Measurements from ENCODE around the gene DAB2IP. TPM values are rescaled to one million over a fixed set of nuclear protein-coding genes. Genes with fewer than 3 reads are reported as not detected.

DAB2IP gene
- total RNA-seq, 2 donors from 2014 or later: 51.6 to 83.2 TPM

DNA sequence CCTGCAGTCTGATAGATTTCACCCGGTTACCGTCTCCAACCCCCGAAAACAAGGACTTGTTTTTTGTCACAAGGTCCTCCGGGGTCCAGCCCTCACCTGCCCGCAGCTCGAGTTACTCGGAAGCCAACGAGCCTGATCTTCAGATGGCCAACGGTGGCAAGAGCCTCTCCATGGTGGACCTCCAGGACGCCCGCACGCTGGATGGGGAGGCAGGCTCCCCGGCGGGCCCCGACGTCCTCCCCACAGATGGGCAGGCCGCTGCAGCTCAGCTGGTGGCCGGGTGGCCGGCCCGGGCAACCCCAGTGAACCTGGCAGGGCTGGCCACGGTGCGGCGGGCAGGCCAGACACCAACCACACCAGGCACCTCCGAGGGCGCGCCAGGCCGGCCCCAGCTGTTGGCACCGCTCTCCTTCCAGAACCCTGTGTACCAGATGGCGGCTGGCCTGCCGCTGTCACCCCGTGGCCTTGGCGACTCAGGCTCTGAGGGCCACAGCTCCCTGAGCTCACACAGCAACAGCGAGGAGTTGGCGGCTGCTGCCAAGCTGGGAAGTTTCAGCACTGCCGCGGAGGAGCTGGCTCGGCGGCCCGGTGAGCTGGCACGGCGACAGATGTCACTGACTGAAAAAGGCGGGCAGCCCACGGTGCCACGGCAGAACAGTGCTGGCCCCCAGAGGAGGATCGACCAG is 121.3 kb downstream of the DAB2IP start:
- WGBS: 87% methylated on average over 20 of the region's 45 CpGs
- Histone ChIP-seq H3K4me1 (replicated peaks) (no peaks in the 10 kb centered on the region), H3K9me3 (no peaks in the 10 kb centered on the region), H3K27ac (no peak overlapping the region), H3K36me3 (peaks cover 0 to 15% of the 10 kb centered on the region in 2 donors), H3K27me3 (replicated peaks; ENCODE audit: insufficient read depth) (no peaks in the 10 kb centered on the region), H3K4me3 (no peak overlapping the region)
- TF ChIP-seq POLR2A (IDR thresholded peaks at IDR 0.05): no peak
- no peak for TF ChIP-seq POLR2AphosphoS5 (IDR thresholded peaks at IDR 0.05)
- TF ChIP-seq, protein P1, sequence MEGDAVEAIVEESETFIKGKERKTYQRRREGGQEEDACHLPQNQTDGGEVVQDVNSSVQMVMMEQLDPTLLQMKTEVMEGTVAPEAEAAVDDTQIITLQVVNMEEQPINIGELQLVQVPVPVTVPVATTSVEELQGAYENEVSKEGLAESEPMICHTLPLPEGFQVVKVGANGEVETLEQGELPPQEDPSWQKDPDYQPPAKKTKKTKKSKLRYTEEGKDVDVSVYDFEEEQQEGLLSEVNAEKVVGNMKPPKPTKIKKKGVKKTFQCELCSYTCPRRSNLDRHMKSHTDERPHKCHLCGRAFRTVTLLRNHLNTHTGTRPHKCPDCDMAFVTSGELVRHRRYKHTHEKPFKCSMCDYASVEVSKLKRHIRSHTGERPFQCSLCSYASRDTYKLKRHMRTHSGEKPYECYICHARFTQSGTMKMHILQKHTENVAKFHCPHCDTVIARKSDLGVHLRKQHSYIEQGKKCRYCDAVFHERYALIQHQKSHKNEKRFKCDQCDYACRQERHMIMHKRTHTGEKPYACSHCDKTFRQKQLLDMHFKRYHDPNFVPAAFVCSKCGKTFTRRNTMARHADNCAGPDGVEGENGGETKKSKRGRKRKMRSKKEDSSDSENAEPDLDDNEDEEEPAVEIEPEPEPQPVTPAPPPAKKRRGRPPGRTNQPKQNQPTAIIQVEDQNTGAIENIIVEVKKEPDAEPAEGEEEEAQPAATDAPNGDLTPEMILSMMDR (IDR thresholded peaks at IDR 0.05): no peak
- DNase-seq (ENCODE audit: low spot score): no peak
- intact Hi-C loops (cut with DNase I): no loop called here

GRCh38 chr9:121773286-121773953 is 122.0 kb downstream of the DAB2IP start:
- no peaks in the 10 kb centered on the region for H3K9me3 ChIP-seq
- TF ChIP-seq, protein P1 (IDR thresholded peaks at IDR 0.05): no peak
- TF ChIP-seq POLR2A (IDR thresholded peaks at IDR 0.05): no peak
- no peak for TF ChIP-seq POLR2AphosphoS5 (IDR thresholded peaks at IDR 0.05)
- H3K4me1 ChIP-seq (replicated peaks): no peaks in the 10 kb centered on the region
- no peak for DNase-seq (ENCODE audit: low spot score)
- no peak overlapping the region for H3K27ac ChIP-seq
- 88% methylated on average over 13 of the region's 18 CpGs for WGBS
- intact Hi-C loops (cut with DNase I): no loop called here
- H3K36me3 ChIP-seq: peaks cover 0 to 15% of the 10 kb centered on the region in 2 donors
- H3K4me3 ChIP-seq: no peak overlapping the region
- H3K27me3 ChIP-seq (replicated peaks; ENCODE audit: insufficient read depth): no peaks in the 10 kb centered on the region

GRCh38 chr9:121773954-121774714 is 122.7 kb downstream of the DAB2IP start:
- no peaks in the 10 kb centered on the region for H3K4me1 ChIP-seq (replicated peaks)
- intact Hi-C loops (cut with DNase I): no loop called here
- no peaks in the 10 kb centered on the region for H3K9me3 ChIP-seq
- no peak for DNase-seq (ENCODE audit: low spot score)
- H3K27me3 ChIP-seq (replicated peaks; ENCODE audit: insufficient read depth): no peaks in the 10 kb centered on the region
- TF ChIP-seq POLR2AphosphoS5 (IDR thresholded peaks at IDR 0.05) (no peak), POLR2A (IDR thresholded peaks at IDR 0.05) (no peak)
- TF ChIP-seq, protein P1 (IDR thresholded peaks at IDR 0.05): no peak
- WGBS: 87% methylated on average over 19 of the region's 19 CpGs
- no peak overlapping the region for H3K4me3 ChIP-seq
- no peak overlapping the region for H3K27ac ChIP-seq
- peaks cover 0 to 15% of the 10 kb centered on the region in 2 donors for H3K36me3 ChIP-seq

DNA sequence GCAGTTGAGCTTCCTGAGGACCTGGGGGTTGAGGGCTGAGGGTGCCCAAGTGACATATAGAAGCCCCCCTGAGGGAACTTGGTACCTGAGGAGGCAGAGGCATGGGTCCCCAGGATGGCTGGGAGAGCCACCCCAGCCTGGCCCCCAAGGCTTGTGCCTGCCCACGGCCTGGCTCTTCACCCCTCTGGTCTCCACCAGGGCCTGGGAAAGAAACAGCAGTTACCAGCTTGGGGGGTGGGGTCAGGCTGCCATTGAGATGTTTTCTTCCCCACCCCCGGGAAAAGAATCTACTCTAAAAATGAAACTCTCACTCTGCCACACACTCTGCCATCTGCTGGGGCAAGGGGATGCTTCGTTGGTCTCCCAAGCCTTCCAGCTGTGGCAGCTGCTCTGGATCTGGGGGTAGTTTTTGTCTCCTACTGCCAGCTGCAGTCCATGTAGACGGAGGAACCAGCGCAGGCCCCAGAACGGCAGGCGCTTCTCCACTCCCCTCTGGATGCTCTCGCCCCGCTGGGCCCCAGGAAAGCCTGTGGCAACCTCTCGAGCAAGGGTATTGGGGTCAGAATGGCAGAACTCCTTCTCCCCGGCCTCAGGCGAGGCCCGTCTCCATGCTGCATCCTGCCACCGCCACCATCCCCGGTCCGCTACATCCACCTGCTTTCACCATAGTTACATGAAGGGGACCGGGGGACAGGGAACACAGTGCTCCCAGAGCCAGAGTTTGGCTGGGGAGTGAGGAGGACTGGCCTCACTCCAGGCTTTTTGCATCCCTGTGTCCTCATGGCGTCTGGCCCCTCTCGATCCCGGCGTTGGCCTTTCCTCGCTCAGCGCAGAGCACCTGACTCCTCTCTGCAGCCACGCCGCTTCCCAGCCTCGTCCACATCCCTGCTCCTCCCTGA is 123.5 kb downstream of the DAB2IP start:
- Histone ChIP-seq H3K27ac (no peak overlapping the region), H3K4me3 (no peak overlapping the region), H3K4me1 (replicated peaks) (no peaks in the 10 kb centered on the region), H3K27me3 (replicated peaks; ENCODE audit: insufficient read depth) (no peaks in the 10 kb centered on the region), H3K36me3 (peaks cover 0 to 15% of the 10 kb centered on the region in 2 donors), H3K9me3 (no peaks in the 10 kb centered on the region)
- intact Hi-C loops (cut with DNase I): no loop called here
- TF ChIP-seq POLR2AphosphoS5 (IDR thresholded peaks at IDR 0.05) (no peak), POLR2A (IDR thresholded peaks at IDR 0.05) (no peak)
- TF ChIP-seq, protein P1 (IDR thresholded peaks at IDR 0.05): no peak
- WGBS: 88% methylated on average over 26 of the region's 26 CpGs
- DNase-seq (ENCODE audit: low spot score): no peak

Data from prostate gland (tissue), 2 donors.